Thyroid gland (tissue), 4 donors: ENCODE results near the gene TRABD2B.

Source experiments
- CTCF ChIP-seq, 6 experiments: fragments of 200-600 bp in 3 of 6; fragments of 450-650 bp in 3 of 6; sonication (generic) in 3 of 6; IDR thresholded peaks; one replicate each; pipeline ENCODE4 v1.5.1; 2016 to 2019; ENCODE audit warnings: antibody characterized with exemption in 6 of 6, mild to moderate bottlenecking in 2 of 6, inconsistent platforms in 1 of 6, moderate library complexity in 1 of 6
- POLR2A ChIP-seq, 2 donors: fragments of 450-650 bp; IDR thresholded peaks; one replicate each; pipeline ENCODE4 v1.6.1; 2017; ENCODE audit warnings: antibody characterized with exemption in 2 of 2, mild to moderate bottlenecking in 2 of 2, moderate library complexity in 1 of 2

DNA sequence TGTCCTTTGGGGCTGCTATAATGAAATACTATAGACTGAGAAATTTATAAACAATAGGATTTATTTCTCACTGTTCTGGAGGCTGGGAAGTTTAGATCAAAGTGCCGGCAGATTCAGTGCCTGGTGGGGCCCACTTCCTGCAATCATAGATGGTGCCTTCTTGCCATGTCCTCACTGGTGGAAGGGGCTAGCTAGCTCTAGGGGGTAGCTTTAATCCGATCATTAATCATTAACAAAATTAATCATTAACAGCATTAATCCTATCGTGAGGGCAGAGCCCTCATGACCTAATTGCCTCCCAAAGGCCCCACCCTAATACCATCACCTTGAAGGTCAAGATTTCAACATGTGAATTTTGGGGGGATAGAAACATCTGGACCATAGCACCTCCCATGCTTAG is 124.3 kb downstream of the TRABD2B start:
- TF ChIP-seq POLR2A (IDR thresholded peaks at IDR 0.05) (no peak), CTCF (IDR thresholded peaks at IDR 0.05) (no peak)
